Coronary artery (tissue), 2 donors: ENCODE measurements around the gene LST1.

ENCODE experiments used
- DNase-seq: peaks from one replicate; pipeline ENCODE4 v3.0.0-alpha.2; 2017; ENCODE audit warnings: low spot score
- H3K27ac ChIP-seq, 2 donors: fragments of 200-600 bp; sonication (generic); one replicate each; pipeline ENCODE4 v1.5.1; 2016 to 2019
- H3K4me3 ChIP-seq: fragments of 200-600 bp; sonication (generic); 2 replicates; pipeline ENCODE4 v1.5.1; 2016; ENCODE audit warnings: mild to moderate bottlenecking, moderate library complexity
- CTCF ChIP-seq: fragments of 200-600 bp; sonication (generic); IDR thresholded peaks from one replicate; pipeline ENCODE4 v1.5.1; 2019; ENCODE audit warnings: antibody characterized with exemption

LST1 gene

DNA sequence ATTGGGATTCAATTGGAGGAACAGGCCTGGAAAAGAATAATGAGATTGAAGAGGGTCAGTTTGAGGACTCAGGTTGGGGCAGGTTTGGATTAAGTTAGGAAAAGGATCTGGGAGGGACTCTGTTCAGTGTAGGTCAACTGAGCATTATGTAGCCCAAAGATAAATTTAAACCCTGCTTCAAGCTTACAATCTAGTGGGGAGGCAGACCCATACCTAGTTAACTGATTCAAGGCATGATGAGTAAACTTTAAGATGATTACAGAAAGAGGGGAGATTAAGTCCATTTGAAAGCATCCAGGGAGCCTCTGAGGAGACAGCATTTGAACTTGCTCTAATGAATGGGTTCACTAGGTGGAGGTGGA is 25.4 kb upstream of the LST1 start:
- no peak overlapping the region for H3K4me3 ChIP-seq
- peak overlapping the region in 1 of 2 donors; percentile 70 for H3K27ac ChIP-seq
- TF ChIP-seq CTCF, result no peak
- no peak for DNase-seq

- DNase-seq, result no peak
- no peak for TF ChIP-seq CTCF
- Histone ChIP-seq H3K27ac (no peak overlapping the region), H3K4me3 (no peak overlapping the region)
Measured at GRCh38 chr6:31567531-31568370, 18.3 kb upstream of the LST1 start.

DNA sequence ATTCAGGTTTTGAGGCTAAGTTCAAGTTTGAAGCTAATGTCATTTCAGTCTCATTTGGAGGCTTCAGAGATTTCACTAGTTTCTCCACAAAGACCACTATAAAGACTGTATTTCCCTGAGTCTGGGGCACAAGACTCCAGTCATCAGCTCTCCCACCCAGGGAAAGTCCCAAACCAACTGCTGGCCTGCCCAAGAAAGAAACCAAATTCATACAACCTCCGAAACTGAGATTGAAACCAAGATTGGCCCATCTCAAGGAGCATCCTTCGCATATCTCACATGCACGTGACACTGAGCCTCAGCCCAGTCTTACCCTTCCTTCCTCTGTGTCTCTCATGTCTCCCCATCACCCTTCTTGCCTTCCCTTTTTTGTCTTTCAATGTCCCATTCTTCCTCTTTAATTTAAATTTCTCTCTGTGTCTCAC is 17.5 kb upstream of the LST1 start:
- H3K27ac ChIP-seq, result no peak overlapping the region
- TF ChIP-seq CTCF, result no peak
- no peak for DNase-seq
- no peak overlapping the region for H3K4me3 ChIP-seq

GRCh38 chr6:31569861-31570536 is 16.1 kb upstream of the LST1 start:
- TF ChIP-seq CTCF, result no peak
- H3K4me3 ChIP-seq, result no peak overlapping the region
- DNase-seq, result no peak
- no peak overlapping the region for H3K27ac ChIP-seq

GRCh38 chr6:31572041-31572911 is 13.8 kb upstream of the LST1 start, which contains the start of gene LTA:
LTA (plus strand) TSS chr6:31572289; CDS start chr6:31572743, 454 bp downstream.
- no peak for DNase-seq
- no peak within 1 kb of the TSS for H3K27ac ChIP-seq
- H3K4me3 ChIP-seq, result no peak within 1 kb of the TSS
- TF ChIP-seq CTCF, result no peak

DNA sequence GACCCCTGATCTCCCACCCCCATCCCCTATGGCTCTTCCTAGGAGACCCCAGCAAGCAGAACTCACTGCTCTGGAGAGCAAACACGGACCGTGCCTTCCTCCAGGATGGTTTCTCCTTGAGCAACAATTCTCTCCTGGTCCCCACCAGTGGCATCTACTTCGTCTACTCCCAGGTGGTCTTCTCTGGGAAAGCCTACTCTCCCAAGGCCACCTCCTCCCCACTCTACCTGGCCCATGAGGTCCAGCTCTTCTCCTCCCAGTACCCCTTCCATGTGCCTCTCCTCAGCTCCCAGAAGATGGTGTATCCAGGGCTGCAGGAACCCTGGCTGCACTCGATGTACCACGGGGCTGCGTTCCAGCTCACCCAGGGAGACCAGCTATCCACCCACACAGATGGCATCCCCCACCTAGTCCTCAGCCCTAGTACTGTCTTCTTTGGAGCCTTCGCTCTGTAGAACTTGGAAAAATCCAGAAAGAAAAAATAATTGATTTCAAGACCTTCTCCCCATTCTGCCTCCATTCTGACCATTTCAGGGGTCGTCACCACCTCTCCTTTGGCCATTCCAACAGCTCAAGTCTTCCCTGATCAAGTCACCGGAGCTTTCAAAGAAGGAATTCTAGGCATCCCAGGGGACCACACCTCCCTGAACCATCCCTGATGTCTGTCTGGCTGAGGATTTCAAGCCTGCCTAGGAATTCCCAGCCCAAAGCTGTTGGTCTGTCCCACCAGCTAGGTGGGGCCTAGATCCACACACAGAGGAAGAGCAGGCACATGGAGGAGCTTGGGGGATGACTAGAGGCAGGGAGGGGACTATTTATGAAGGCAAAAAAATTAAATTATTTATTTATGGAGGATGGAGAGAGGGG is 12.6 kb upstream of the LST1 start:
- no peak for TF ChIP-seq CTCF
- no peak for DNase-seq
- H3K4me3 ChIP-seq, result no peak overlapping the region
- no peak overlapping the region for H3K27ac ChIP-seq
